Right ventricle myocardium superior (tissue), 1 donor: ENCODE data around the gene UBE2D4. TPM values are rescaled to one million over a fixed set of nuclear protein-coding genes. Genes with fewer than 3 reads are reported as not detected.
"Not testable (repeated sequence)": the region's sequence is repeated elsewhere in the genome, so short reads cannot be mapped to it uniquely, and the experiment has no call there.

Source experiments
- ATAC-seq: fragments of 200-7000 bp; cut with Tn5 transposase; one replicate; pipeline ENCODE4 v1.9.1; 2020; ENCODE audit warnings: mild to moderate bottlenecking; ENCODE audit not compliant: poor library complexity
- DNase-seq: peaks from one replicate; pipeline ENCODE4 v3.0.0-alpha.2; 2020
- intact Hi-C: fragments of 100-400 bp; cut with DNase I; formaldehyde crosslinking; loops from one replicate; pipeline ENCODE4 v1.11.2; 2022
- long read RNA-seq: library from polyadenylated mRNA; unstranded; transcript quantifications from one replicate; pipeline ENCODE4 v2.0.0, GENCODE V29; 2021
- total RNA-seq: library from RNA; stranded (reverse); fragmentation: NEBNext Ultra II Directional; extraction: Animal tissue kit (Norgen Biotek cat#: 25700); gene quantifications from one replicate; pipeline ENCODE4 v1.2.1, GENCODE V29; 2021
- donor health status: DM: no; HTN: yes; CAD: no; lungs with severe emphysema.

Gene UBE2D4
- total RNA-seq: 44.6 TPM
- long read RNA-seq, transcript UBE2D4-207 (8 exons, 849 nt): minor isoform, 15 of 87 reads
- long read RNA-seq, transcript UBE2D4-201 (7 exons, 3,974 nt): major isoform, 53 of 87 reads
- long read RNA-seq, transcript UBE2D4-208 (5 exons, 789 nt): minor isoform, 5 of 87 reads
- long read RNA-seq, partial matches to known transcripts: 5 of 87 reads
- long read RNA-seq, other reads (novel, unspliced or antisense): 6 of 87 reads

DNA sequence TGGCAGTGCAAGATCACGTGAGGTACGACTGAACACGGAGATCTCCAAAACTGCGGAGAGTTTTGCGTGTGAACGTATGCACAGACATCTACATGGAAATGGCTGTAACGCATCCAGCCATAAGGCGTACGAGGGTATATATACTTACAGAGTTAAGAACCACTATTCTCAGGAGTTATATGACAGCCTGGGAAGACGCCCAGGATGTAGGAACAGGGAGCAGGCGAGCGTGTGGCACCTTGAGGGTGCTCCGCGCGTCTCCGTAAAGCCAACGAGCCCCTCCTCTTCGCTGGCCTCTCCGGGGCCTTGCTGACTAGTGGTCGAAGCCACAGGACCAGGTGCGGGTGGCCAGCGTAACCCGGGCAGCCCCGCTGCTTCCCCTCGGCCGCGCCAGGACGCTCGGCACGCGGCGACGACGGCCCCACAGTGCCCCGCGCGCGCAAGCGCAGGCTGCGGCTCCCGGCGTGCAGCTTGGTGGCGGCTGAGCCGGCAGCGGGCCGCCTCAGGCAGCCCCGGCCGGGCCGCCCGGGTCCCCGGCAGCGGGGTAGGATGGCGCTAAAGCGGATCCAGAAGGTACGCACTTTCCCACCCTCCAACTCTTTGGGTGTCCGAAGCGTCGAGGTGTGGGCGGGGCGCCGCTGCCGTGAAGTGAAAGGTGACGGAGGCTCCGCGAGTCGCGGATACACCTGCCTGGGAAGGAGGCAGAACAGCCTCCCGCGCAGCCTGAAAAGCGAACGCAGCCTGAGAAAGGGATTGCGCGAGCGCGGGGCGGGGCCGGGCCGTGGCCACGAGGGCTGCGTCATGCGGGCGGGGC is at the start of gene UBE2D4:
TSS of gene UBE2D4 (plus strand) at position 453 of the 814 bp plus-strand sequence. CDS start at position 550, 97 bp downstream.
- ATAC-seq (peak; percentile 98), DNase-seq (peak; percentile 93)
- intact Hi-C loops: no loop called here

DNA sequence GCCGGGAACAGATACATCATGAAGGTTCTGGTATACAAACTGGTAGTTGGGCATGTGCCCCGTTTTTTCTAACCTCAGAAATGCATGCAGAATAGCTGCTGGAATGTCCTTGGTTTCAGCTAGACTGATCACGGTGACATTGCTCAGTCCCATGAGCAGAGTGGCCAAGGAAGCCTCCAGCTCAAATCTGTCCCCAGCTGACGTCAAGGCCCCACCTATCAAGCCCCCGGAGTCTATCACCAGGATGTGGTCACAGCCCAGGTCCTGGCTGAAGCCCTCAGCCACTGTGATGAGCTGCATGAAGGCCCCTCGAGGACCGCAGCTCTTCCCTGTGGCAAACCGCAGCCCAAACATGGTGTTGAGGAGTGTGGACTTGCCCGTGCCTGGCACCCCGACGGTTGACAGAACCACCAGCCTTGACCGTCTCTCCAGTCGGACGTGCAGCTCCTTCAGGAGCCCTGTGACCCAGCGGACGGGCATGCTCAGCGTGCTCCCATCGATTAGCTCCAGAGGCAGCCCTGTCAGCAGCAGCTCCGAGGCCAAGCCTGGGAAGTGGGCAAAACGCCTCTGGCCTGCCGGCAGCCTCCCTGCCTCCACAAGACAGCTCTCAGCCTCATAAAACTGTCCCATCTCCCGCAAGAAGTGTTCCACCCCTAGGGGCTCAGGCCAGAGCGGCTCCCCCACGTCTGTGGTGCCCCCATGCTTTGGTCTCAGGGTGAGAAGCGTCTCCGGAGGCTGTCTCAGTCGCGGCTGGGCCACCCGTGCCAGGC is 49.1 kb upstream of the UBE2D4 start:
- intact Hi-C loops: no loop called here
- ATAC-seq: no peak

DNA sequence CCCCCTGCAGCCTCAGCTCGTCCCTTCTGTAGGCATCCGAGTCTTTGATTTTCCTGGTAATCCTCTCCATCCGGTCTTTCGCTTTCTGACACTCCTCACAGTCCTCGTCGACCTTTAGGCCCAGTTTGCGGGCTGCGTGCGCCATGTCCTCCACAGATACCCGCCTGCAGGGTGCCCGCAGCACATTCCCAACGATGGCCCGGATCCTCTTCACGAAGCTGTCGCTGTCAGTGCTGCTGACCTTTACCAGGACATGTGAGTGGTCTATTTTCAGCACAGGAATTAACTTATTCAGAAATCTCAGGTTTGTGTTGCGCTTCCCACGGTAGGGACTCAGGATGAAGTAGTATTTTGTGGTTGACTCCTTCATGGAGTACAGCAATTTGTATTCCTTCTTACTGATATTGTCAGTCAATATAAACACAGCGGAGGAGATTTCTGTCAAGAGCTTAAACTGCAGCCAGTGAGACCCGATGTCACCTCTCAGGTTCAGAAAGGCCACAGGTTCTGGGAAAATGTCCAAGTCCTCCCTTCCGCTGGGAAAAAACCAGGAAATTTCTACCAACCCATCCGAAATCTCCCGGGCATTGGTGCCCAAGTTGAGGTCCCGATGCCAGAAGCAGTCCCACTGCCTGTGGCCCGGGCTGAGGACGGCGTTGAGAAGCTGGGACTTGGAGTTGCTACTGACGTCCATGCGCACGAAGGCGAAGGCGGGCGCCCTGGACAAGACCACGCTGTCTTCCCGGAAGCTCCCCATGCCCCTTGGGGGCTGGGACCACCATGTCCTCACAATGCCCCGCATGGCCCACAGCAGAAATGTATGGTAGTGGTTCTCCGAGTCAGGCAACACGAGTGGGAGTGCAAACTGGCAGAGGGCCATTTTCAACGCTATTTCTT is 48.0 kb upstream of the UBE2D4 start:
- ATAC-seq (peak; percentile 55), DNase-seq (no peak)
- intact Hi-C loops: no loop called here

More for the DNA sequence above, 49.1 kb upstream of the UBE2D4 start:
- DNase-seq: no peak

DNA sequence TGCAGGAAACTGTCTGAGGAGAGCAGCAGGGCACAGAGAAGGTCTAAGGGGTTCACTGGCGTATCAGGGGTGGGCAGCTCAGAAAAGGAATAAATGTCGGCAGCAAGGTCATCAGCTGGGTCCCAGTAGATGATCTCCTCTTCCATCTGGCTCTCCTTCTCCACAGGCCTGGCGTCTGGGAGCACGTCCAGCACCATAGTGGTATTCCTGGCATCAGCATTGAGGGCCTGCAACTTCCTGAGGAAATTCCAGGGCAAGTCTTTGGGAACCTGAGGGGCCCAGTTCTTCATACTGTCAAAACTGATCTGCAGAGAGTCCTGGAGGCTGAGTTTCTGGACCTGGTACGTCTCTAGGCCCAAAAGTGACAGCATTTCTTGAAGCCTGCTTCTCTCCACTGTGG is 47.4 kb upstream of the UBE2D4 start:
- ATAC-seq: peak; percentile 30
- intact Hi-C loops: no loop called here
- DNase-seq: no peak

DNA sequence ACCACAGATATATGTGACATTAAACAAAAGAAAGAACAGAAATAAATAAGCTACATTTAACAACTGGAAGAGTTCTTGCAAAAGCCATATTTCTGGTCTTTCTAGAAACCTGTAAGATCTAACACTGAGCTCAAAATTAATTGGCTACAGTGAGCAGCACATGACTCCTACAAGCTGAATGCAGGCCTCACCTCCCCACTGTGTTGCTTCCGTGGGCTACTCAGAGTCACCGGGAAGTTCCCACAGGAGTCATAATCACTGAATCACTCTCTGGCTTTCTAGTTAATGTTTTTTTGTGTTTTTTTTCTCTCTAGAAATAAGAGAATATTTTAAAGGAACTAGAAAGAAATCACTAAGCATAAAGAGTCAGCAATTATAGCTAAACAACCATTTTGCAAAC is 46.8 kb upstream of the UBE2D4 start:
- intact Hi-C loops: no loop called here
- ATAC-seq (no peak), DNase-seq (no peak)

DNA sequence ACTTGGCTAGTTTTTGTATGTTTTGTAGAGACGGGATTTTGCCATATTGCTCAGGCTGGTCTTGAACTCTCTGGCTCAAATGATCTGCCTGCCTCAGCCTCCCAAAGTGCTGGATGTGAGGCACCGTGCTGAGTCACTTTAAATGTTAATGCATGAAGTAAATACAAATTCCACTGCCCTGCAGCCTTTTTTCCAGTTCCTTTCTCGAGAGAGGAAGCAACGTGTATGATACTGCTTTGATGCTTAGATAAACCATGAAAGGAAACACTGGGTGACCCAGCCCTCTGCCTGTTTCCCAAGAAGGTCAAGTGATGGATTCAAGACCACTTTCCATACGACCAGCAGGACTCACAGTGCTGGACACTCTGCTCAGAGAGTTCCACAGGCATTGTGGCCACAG is 45.6 kb upstream of the UBE2D4 start:
- intact Hi-C loops: no loop called here
- DNase-seq (no peak), ATAC-seq (no peak)

DNA sequence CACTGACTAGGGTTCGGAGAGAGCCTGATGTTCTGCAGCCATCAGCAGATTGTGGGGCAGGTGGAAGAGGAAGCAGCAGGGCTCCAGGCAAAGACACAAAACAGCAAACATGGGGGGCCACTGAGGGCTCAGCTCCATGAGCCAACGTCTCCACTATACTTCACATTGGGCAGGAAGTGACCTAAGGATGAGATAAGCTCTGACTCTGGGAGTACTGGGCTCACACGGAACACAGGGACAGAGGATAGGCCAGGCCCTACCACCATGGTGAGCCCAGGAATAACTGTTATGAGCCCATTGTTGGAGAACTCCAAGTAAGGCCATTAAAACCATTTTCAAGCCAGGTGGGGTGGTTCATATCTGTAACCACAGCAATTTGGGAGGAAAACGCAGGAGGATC is 42.0 kb upstream of the UBE2D4 start:
- no peak for DNase-seq
- intact Hi-C loops: no loop called here
- ATAC-seq: no peak

DNA sequence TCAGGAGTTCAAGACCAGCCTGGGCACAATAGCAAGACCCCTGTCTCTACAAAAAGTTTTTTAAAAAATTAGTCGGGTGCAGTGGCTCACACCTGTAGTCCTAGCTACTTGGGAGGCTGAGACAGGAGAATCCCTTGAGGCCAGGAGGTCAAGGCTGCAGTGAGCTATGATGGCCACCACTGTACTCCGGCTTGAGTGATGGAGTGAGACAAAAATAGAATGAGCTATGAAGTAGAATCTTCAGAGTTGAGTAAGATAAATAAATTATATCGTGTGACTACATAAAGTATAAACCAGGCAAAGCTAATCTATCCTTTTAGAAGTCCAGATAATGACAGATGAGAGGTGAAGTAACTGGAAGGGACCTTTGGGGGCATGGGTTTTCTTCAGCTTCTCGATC is 41.6 kb upstream of the UBE2D4 start:
- no peak for ATAC-seq
- intact Hi-C loops: no loop called here
- no peak for DNase-seq

DNA sequence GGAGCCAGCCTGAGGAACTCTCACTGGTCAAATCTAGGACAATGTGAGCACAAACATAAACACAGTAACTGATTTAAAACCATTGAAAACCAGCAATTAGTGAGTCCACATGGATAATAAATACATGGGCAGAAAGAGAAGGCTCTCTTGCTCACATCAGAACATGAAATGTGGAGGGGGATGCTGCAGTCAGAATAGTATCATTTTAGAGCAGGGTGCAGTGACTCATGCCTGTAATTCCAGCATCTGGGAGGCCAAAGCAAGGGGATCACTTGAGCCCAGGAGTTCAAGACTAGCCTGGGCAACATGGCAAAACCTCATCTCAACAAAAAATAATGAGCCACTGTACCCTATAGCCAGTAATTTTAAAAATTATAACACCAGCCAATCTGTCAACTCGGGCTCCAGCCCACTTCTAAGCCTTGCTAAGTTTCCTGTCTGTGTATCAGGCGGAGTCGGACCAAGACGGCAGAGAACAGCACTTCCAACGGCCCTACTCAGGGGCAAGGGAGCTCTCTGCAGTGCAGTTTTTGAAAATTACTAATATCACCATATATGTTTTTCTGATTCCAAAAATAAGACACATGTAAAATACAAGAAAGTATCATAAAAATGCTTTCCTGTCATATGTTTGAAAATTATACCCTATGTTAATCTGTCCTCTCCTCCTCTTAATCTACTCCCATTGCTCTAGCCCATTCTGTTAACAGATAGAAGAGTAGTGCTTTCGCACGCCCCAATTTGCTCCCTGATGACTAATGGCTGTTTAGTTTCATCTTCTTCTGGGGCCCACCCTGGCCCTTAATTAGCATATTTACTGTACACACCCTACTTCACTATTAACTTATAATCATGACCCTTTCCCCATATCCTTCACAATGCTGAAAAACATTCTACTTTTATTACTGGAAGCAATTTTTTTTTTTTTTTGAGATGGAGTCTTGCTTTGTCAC is 37.0 kb upstream of the UBE2D4 start:
- ATAC-seq (no peak), DNase-seq (no peak)
- intact Hi-C loops: no loop called here

DNA sequence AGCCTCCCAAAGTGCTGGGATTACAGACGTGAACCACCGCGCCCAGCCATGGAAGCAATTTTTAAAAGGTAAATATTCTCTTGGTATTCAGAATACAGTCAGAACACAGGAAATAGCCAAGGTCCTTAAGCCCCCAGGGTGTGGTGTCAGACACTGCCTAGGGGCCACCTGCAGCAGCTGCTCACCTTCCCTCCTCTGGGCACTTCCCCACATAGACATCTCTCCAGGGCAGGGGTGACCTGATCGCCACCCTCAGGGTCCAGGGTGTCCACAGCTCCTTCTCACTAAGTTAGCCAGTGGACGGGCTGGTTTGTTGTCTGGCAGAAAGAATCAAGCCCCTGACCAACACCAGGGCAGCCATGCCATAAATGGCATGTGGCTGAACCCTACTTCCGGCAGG is 35.8 kb upstream of the UBE2D4 start:
- ATAC-seq (no peak), DNase-seq (no peak)
- intact Hi-C loops: no loop called here

DNA sequence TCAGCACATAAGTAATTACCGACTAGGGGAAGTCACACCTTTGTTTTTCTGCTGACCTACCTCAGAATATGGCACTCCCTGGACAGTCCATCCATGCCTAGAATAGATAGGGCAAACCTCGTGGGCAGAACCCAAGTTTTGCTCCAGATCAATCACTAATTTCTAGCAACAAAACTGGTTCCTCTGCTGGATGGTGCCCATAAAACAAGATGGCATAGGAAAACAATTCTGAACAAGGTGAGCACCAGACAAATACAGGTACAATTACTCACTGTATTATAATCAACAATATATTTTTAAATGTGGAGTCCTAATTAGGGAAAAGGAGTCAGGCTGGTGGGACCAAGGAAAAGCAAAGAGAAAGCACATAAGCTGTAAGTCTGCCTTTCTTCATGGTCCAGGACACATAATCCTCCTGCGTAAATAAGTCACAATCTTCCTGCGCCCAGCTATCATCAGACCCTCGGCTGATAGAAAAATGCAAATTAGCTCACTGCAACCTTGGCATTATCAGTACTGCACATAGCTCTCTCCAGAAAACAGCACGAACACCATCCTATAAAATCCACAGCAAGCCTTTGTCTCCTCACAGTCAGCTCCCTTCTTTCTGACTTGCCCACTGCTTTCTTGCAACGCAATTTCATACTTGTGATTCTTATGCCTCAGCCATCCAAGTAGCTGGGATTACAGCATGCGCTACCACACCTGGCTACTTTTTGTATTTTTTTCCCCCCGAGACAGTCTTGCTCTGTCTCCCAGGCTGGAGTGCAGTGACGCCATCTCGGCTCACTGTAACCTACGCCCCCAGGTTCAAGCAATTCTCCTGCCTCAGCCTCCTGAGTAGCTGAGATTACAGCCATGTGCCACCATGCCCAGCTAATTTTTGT is 34.9 kb upstream of the UBE2D4 start:
- intact Hi-C loops: no loop called here
- no peak for DNase-seq
- no peak for ATAC-seq

DNA sequence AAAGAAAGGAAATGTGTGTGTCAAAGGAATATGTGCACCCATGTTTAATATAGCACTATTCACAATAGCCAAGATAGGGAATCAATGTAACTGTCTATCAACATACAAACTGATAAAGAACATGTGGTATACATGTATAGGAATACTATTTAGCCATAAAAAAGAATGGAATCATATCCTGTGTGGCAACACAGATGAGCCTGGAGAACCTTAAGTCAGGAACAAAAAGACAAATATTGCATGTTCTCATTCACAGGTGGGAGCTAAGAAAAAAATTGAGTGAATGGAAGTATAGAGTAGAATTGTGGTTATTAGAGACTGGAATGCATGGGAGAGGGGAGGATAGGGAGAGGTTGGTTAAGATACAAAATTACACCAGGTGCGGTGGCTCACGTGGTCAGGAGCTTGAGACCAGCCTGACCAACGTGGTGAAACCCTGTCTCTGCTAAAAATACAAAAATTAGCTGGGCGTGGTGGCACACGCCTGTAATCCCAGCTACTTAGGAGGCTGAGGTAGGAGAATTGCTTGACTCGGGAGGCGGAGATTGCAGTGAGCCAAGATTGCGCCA is 30.3 kb upstream of the UBE2D4 start:
- ATAC-seq (no peak), DNase-seq (no peak)
- intact Hi-C loops: no loop called here

DNA sequence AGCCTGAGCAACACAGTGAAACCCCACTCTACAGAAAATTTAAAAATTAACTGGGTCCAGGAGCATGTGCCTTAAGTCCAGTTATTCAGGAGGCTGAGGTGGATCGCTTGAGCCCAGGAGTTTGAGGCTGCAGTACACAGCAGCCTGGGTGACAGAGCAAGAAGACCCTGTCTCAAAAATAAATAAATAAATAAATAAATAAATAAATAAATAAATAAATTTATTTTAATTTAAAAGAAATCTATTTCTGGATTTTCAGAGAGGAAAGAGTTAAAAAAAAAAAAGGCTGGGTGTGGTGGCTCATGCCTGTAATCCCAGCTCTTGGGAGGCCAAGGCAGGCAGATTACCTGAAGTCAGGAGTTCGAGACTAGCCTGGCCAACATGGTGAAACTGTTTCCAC is 27.7 kb upstream of the UBE2D4 start:
- DNase-seq, ATAC-seq, intact Hi-C loops: not testable (repeated sequence)

DNA sequence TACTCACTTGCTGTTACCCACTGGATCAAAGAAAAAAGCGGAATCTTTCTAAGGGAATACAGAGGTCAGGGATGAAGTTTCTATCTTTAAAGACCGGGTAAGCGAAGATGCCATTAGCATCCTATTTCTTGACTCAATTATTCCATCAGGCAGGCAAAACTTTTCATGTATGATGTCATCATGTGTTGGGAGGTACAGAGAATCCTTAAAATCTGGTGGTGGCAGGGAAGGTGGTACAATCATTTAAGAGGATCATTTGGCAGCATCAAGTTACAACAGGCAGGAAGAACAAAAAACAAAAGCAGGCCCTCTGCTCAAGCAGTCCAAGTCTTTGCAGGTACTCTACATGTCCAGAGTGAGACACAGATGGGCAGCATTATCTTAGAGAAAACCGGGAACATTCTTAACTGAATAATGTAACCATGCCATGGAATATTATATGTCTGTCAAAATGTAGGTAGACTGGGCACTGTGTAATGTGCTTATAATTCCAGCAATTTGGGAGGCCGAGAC is 23.6 kb upstream of the UBE2D4 start:
- DNase-seq (no peak), ATAC-seq (no peak)
- intact Hi-C loops: no loop called here

DNA sequence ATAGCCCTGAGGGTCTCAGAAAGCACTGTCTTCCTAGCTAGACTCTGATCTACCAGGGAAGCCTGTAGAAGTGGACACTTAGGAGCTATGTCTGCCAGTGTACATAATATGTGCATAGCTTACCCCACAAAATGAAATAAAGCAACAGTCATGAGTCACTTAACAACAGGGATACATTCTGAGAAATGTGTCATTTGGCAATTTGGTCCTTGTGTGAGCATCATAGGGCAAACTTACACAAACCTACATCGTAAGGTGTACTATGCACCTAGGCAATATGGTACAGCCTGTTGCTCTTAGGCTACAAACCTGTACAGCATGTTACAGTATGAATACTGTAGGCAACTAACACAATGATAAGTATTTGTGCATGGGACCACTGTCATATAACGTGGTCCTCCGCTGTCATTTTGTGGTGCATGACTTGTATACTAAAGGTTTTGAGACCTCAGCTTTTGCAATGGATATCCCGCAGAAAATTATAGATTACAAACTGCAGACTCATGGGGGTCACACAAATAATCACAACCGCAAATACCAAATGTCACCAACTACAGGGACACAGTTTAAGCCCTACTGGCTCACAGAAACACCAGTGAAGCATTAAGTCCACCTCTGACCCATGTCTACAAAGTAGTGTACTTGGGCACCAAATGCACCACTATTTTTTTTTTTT is 21.6 kb upstream of the UBE2D4 start:
- ATAC-seq (no peak), DNase-seq (no peak)
- intact Hi-C loops: no loop called here
